NCI-H748 (cell line): Measurements from ENCODE around the gene SDCBP2.
"Not testable (repeated sequence)": the region's sequence is repeated elsewhere in the genome, so short reads cannot be mapped to it uniquely, and the experiment has no call there.

Source experiments
- DNase-seq: peaks from one replicate; lab custom pipeline; 2025; ENCODE audit not compliant: unreplicated experiment; lab: John Stamatoyannopoulos, UW

Gene SDCBP2

GRCh38 chr20:1360094-1360846 is 31.3 kb upstream of the SDCBP2 start:
- DNase-seq: no peak

- DNase-seq: no peak
Observed at GRCh38 chr20:1357921-1358671, 29.2 kb upstream of the SDCBP2 start.

DNA sequence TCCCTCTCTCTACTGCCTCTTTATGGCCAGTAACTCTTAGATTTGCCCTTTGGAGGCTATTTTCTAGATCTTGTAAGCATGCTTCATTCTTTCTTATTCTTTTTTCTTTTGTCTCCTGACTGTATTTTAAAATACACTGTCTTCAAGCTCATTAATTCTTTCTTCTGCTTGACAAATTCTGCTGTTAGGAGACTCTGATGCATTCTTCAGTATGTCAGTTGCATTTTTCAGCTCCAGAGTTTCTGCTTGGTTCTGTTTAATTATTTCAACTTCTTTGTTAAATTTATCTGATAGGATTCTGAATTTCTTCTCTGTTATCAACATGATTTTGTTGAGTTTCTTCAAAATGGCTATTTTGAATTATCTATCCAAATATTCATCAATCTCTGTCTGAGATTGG is 25.0 kb upstream of the SDCBP2 start:
- DNase-seq: no peak

GRCh38 chr20:1346315-1346969 is 17.5 kb upstream of the SDCBP2 start:
- no peak for DNase-seq

- DNase-seq: no peak
Observed at GRCh38 chr20:1345756-1346093, 16.8 kb upstream of the SDCBP2 start.

- DNase-seq: no peak
Observed at GRCh38 chr20:1345030-1345755, 16.3 kb upstream of the SDCBP2 start.

- DNase-seq: not testable (repeated sequence)
Observed at GRCh38 chr20:1343446-1344124, 14.6 kb upstream of the SDCBP2 start.

GRCh38 chr20:1341561-1342265 is 12.8 kb upstream of the SDCBP2 start:
- DNase-seq: no peak

DNA sequence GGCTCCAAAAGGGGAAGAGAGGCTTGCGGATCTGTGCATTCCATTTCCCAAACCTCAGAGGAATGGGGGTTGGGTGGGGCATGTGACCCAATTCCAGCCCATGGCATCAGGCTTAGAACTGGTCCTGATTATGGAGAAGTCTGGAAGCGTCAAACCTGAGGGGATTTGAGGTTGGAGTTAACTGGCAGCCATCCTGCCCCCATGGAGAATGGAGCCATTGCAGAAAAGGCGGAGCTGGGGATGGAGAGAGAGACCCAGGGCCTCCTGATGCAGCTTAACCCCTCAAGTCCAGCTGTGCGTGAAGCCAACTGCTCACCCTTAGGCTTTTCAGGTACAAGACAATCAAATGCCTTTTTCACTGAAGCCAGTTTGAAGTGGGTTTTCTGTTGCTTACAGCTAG is 9.9 kb upstream of the SDCBP2 start:
- DNase-seq: no peak

- no peak for DNase-seq
Observed at GRCh38 chr20:1338096-1338495, 9.2 kb upstream of the SDCBP2 start.

DNA sequence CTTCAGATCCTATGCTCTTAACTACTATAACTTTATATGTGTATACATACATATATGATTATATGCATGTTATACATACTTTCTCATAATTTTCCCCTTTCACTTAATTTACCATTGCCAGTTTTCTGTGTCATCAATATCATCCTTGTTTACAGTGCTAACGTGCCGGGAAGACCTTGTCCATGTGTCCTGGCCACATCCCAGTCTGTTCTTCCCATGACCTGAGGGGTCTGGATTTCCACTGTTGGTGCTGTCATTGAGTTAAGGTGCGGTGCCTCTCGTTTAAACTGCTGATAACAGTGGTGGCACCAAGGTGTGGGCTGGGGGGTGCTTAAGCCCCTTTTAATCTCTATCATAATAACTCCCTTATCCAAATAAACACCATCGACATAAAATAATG is 8.5 kb upstream of the SDCBP2 start:
- DNase-seq: no peak

- DNase-seq: peak; percentile 52
Observed at GRCh38 chr20:1336699-1337367, 7.9 kb upstream of the SDCBP2 start.

DNA sequence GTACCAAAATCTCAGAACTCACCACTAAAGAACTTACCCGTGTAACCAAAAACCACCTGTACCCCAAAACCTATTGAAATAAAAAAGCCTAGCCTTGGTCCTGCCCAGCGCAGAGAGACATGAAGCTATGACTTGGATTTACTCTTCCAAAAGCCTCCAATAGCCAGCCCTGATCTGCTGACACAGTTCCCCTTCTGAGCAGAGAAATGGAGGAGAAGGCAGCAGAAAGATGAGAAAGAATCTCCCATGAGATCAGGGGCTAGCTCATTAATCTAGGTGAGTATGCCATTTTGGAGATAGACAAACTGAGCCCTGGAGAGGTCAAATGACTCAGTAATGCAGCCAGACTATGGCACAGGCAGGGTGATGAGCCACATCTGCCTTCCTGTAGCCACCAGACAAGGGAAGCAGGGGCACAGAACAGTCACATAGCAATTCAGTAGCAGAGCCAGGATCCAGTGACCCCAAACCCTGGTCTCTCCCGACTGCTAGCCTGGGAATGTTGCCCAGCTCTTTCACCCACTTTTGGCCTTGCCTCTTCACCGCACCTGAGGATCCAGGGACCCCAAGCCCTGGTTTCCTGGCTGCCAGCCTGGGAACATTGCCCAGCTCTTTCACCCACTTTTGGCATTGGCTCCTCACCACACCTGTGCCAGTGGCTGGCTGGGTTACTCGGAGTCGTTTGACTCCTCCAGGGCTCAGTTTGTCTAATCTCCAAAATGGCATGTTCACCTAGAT is 7.2 kb upstream of the SDCBP2 start:
- DNase-seq: no peak

DNA sequence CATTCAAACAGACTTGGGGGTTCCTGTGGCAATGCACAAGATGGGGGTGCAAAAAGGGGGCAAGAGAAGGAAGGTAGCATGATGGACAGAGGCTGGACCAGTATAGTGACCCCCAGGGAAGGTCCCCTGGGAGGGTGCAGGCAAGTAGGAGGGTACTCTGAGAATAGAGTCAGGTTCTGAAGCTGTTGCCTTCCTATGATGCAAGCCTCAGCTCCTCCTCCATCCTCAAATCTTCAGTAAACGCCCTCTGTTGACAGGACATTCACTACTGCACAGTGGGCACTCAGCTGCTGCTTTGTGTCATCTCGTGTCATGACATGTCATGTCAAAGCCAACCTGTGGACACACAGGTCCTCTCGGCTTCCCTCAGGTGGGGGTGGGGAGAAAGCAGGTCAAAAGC is 5.8 kb upstream of the SDCBP2 start:
- DNase-seq: peak; percentile 56

DNA sequence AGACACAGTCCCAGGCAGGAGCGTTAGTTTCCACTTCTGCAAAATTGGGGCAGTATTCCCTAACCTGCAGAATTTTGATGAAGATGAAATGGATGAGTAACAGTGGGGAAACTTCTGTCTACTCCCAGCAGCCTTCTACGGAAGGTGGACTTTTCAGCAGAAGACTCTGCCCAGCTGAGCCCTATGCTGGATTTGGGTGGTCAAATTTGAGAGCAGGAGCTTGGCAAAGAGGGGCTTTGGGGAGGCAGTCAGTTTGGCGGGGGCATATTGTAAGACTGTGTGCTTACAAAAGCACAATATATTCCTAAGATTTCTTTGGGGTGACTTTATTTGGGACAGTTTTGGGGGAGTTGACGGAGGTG is 5.4 kb upstream of the SDCBP2 start:
- no peak for DNase-seq

DNA sequence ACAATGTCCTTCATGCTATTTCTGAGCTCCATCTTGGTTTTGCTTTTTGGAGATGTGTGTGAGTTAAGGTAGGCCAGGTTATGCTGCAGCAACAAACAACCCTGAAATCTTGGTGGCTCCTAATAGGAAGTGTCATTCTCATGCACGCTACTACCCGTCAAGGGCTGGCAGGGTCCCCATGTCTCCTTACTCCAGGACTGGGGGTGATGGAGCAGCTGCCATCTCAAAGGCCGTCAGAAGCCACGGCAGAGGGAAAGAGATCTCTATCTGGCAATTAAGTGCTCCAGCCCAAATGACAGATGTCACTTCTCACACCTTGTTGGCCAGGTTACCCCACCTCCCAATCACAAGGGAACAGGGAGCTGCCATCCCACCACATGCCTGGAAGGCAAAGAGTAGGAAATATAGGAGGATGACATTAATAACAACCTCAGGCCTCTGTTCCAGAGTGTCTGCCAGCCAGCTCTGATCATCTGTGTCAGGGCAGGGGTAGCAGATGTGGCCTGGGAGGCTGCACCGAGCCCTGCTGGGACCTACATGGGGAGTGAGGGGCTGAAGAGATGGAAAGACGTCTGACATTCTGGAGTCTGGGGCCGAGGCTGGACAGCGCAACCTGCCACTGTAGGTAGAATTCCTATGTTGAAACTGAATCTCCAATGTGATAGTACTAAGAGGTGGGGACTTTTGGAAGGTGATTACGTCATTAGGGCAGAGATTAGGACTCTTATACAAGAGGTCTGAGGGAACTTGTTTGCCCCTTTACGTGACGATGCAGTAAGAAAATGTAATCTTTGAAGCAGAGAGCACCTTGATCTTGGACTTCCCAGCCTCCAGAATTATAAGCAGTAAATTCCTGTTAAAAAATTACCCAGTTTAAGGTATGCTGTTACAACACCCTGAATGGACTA is 4.8 kb upstream of the SDCBP2 start:
- DNase-seq: no peak

DNA sequence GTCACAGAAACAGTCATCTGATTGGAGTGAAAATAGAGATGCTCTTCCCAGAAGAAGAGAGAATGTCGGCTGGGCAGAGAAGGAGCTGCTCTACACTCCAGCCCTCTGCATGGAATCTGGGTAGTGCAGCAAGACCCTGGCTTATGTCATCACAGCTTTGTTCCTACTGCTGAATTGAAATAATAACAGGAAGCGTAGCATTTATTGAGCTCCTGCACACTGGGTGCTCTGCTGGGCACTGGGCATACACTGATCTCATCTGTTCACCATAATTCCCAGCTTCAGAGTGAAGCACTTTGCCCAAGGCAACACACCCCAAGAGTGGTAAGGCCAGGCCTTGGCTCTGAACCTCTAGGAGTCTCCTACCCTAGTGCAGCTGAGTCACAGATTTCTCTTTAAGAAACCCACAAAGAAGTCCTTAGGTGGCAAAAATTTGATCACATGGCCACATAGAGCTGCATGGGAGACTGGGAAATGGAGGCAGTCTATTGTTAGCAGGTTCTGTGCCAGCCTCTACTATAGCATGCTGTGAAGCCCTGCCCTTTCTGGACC is 3.9 kb upstream of the SDCBP2 start:
- DNase-seq: no peak
